ENCODE results near the gene SAMD4A. TPM values are rescaled to one million over a fixed set of nuclear protein-coding genes. Genes with fewer than 3 reads are reported as not detected.

Gene SAMD4A
- total RNA-seq, 1 donor from 2014 or later: 25.9 TPM

GRCh38 chr14:54812617-54813016 is 245.7 kb downstream of the SAMD4A start:
- no peak for ATAC-seq
- DNase-seq (ENCODE audit: low spot score): no peak

- no peak for ATAC-seq
- no peak for DNase-seq (ENCODE audit: low spot score)
Observed at GRCh38 chr14:54813081-54813480, 246.2 kb downstream of the SAMD4A start.

GRCh38 chr14:54814076-54814475 is 247.1 kb downstream of the SAMD4A start:
- ATAC-seq: no peak
- no peak for DNase-seq (ENCODE audit: low spot score)

GRCh38 chr14:54815016-54815415 is 248.1 kb downstream of the SAMD4A start:
- DNase-seq (ENCODE audit: low spot score) (no peak), ATAC-seq (no peak)

GRCh38 chr14:54815515-54815914 is 248.6 kb downstream of the SAMD4A start:
- ATAC-seq: no peak

GRCh38 chr14:54816450-54816849 is 249.5 kb downstream of the SAMD4A start:
- ATAC-seq (no peak), DNase-seq (ENCODE audit: low spot score) (no peak)

More at GRCh38 chr14:54815515-54815914, 248.6 kb downstream of the SAMD4A start:
- DNase-seq (ENCODE audit: low spot score): no peak

GRCh38 chr14:54817506-54817905 is 250.6 kb downstream of the SAMD4A start:
- ATAC-seq (no peak), DNase-seq (ENCODE audit: low spot score) (no peak)

GRCh38 chr14:54818201-54819133 is 251.5 kb downstream of the SAMD4A start:
- no peak for DNase-seq (ENCODE audit: low spot score)
- ATAC-seq: no peak

- ATAC-seq: no peak
- no peak for DNase-seq (ENCODE audit: low spot score)
Observed at GRCh38 chr14:54822685-54823084, 255.8 kb downstream of the SAMD4A start.

- no peak for DNase-seq (ENCODE audit: low spot score)
- no peak for ATAC-seq
Observed at GRCh38 chr14:54823757-54824549, 257.0 kb downstream of the SAMD4A start.

- ATAC-seq: no peak
Observed at GRCh38 chr14:54828037-54828436, 261.1 kb downstream of the SAMD4A start.

GRCh38 chr14:54829486-54830224 is 262.7 kb downstream of the SAMD4A start:
- DNase-seq (ENCODE audit: low spot score): no peak
- ATAC-seq: no peak

More at GRCh38 chr14:54828037-54828436, 261.1 kb downstream of the SAMD4A start:
- no peak for DNase-seq (ENCODE audit: low spot score)

- no peak for DNase-seq (ENCODE audit: low spot score)
Observed at GRCh38 chr14:54830650-54831049, 263.7 kb downstream of the SAMD4A start.

GRCh38 chr14:54834081-54834480 is 267.2 kb downstream of the SAMD4A start:
- DNase-seq (ENCODE audit: low spot score) (no peak), ATAC-seq (no peak)

More at GRCh38 chr14:54830650-54831049, 263.7 kb downstream of the SAMD4A start:
- no peak for ATAC-seq

- DNase-seq (ENCODE audit: low spot score): no peak
- peak; percentile 26 for ATAC-seq
Observed at GRCh38 chr14:54834727-54835126, 267.8 kb downstream of the SAMD4A start.

GRCh38 chr14:54836231-54836630 is 269.3 kb downstream of the SAMD4A start:
- ATAC-seq: no peak
- DNase-seq (ENCODE audit: low spot score): no peak

GRCh38 chr14:54837508-54838149 is 270.7 kb downstream of the SAMD4A start:
- DNase-seq (ENCODE audit: low spot score) (peak; percentile 90), ATAC-seq (peak; percentile 72)

GRCh38 chr14:54838931-54839512 is 272.1 kb downstream of the SAMD4A start:
- DNase-seq (ENCODE audit: low spot score): peak; percentile 81
- peak; percentile 43 for ATAC-seq

- peak; percentile 61 for ATAC-seq
- peak; percentile 88 for DNase-seq (ENCODE audit: low spot score)
Observed at GRCh38 chr14:54839701-54840119, 272.8 kb downstream of the SAMD4A start.

- ATAC-seq (peak; percentile 28), DNase-seq (ENCODE audit: low spot score) (no peak)
Observed at GRCh38 chr14:54840336-54840735, 273.4 kb downstream of the SAMD4A start.

Data from left lobe of liver (tissue), 2 donors.